HG03521 (cell line): ENCODE measurements around the gene CACNA1A.
"Not testable (repeated sequence)": the region's sequence is repeated elsewhere in the genome, so short reads cannot be mapped to it uniquely, and the experiment has no call there.

ENCODE experiments used
- ATAC-seq: cut with Tn5 transposase; IDR thresholded peaks from one replicate; pipeline ENCODE4 v1.9.1; 2021; ENCODE audit warnings: mild to moderate bottlenecking, moderate library complexity; ENCODE audit not compliant: unreplicated experiment

The CACNA1A gene

GRCh38 chr19:13427273-13428051 lies 78.8 kb downstream of the CACNA1A start:
- ATAC-seq: no peak

- not testable (repeated sequence) for ATAC-seq
These were observed 80.4 kb downstream of the CACNA1A start for GRCh38 chr19:13425875-13426274.

- no peak for ATAC-seq
These were observed 81.1 kb downstream of the CACNA1A start for GRCh38 chr19:13425151-13425550.

GRCh38 chr19:13420780-13421179 lies 85.5 kb downstream of the CACNA1A start:
- ATAC-seq: no peak

- ATAC-seq: no peak
These were observed 89.2 kb downstream of the CACNA1A start for GRCh38 chr19:13417054-13417453.

GRCh38 chr19:13411899-13412298 lies 94.4 kb downstream of the CACNA1A start:
- no peak for ATAC-seq

GRCh38 chr19:13410946-13411345 lies 95.3 kb downstream of the CACNA1A start:
- no peak for ATAC-seq

GRCh38 chr19:13408889-13409518 lies 97.3 kb downstream of the CACNA1A start:
- ATAC-seq: no peak

- ATAC-seq: no peak
These were observed 102.0 kb downstream of the CACNA1A start for GRCh38 chr19:13404236-13404635.

- ATAC-seq: no peak
These were observed 104.9 kb downstream of the CACNA1A start for GRCh38 chr19:13401388-13401787.

- ATAC-seq: no peak
These were observed 106.0 kb downstream of the CACNA1A start for GRCh38 chr19:13400296-13400695.

- ATAC-seq: no peak
These were observed 106.5 kb downstream of the CACNA1A start for GRCh38 chr19:13399746-13400145.

GRCh38 chr19:13398780-13399726 lies 107.2 kb downstream of the CACNA1A start:
- ATAC-seq: no peak

- no peak for ATAC-seq
These were observed 108.1 kb downstream of the CACNA1A start for GRCh38 chr19:13398182-13398581.

GRCh38 chr19:13396250-13397080 lies 109.8 kb downstream of the CACNA1A start:
- no peak for ATAC-seq

GRCh38 chr19:13382633-13382938 lies 123.7 kb downstream of the CACNA1A start:
- ATAC-seq: no peak

- ATAC-seq: no peak
These were observed 124.2 kb downstream of the CACNA1A start for GRCh38 chr19:13381827-13382632.

- no peak for ATAC-seq
These were observed 129.7 kb downstream of the CACNA1A start for GRCh38 chr19:13376537-13376936.

- ATAC-seq: no peak
These were observed 132.7 kb downstream of the CACNA1A start for GRCh38 chr19:13373599-13373998.

GRCh38 chr19:13370948-13371347 lies 135.3 kb downstream of the CACNA1A start:
- ATAC-seq: no peak
